GM23248 (cell line): ENCODE measurements around the gene RABGAP1L. TPM values are rescaled to one million over a fixed set of nuclear protein-coding genes. Genes with fewer than 3 reads are reported as not detected.

Experiments used
- DNase-seq: peaks from one replicate; pipeline ENCODE4 v3.0.0-alpha.2; 2015
- H2AFZ ChIP-seq: fragments of 200-600 bp; sonication (generic); 2 replicates; pipeline ENCODE4 v1.6.1; 2016; ENCODE audit warnings: antibody characterized with exemption
- H3F3A ChIP-seq: fragments of 200-600 bp; sonication (generic); 2 replicates; pipeline ENCODE4 v1.6.1; 2016; ENCODE audit warnings: mild to moderate bottlenecking, antibody characterized with exemption, mixed run types; ENCODE audit not compliant: insufficient read depth
- H3K27ac ChIP-seq: fragments of 200-600 bp; sonication (generic); 2 replicates; pipeline ENCODE4 v1.5.1; 2016; ENCODE audit warnings: mild to moderate bottlenecking
- H3K27me3 ChIP-seq: fragments of 200-600 bp; sonication (generic); replicated peaks from 2 replicates; pipeline ENCODE4 v1.6.1; 2016; ENCODE audit warnings: mild to moderate bottlenecking; ENCODE audit not compliant: insufficient read depth
- H3K36me3 ChIP-seq: fragments of 200-600 bp; sonication (generic); 2 replicates; pipeline ENCODE4 v1.6.1; 2016; ENCODE audit warnings: low read depth, mild to moderate bottlenecking
- H3K4me1 ChIP-seq: fragments of 200-600 bp; sonication (generic); 2 replicates; pipeline ENCODE4 v1.6.1; 2016; ENCODE audit warnings: mild to moderate bottlenecking; ENCODE audit not compliant: insufficient read depth
- H3K4me2 ChIP-seq: fragments of 200-600 bp; sonication (generic); one replicate; pipeline ENCODE4 v1.6.1; 2016; ENCODE audit warnings: mild to moderate bottlenecking; ENCODE audit not compliant: unreplicated experiment
- H3K4me3 ChIP-seq: fragments of 200-600 bp; sonication (generic); 2 replicates; pipeline ENCODE4 v1.5.1; 2016; ENCODE audit warnings: mild to moderate bottlenecking
- H3K79me2 ChIP-seq: fragments of 200-600 bp; sonication (generic); 2 replicates; pipeline ENCODE4 v1.6.1; 2016; ENCODE audit warnings: mild to moderate bottlenecking; ENCODE audit not compliant: insufficient read depth
- H3K9ac ChIP-seq: fragments of 200-600 bp; sonication (generic); 2 replicates; pipeline ENCODE4 v1.6.1; 2016; ENCODE audit warnings: mild to moderate bottlenecking
- H3K9me2 ChIP-seq: fragments of 200-600 bp; sonication (generic); 2 replicates; pipeline ENCODE4 v1.6.1; 2016; ENCODE audit warnings: mixed run types, mild to moderate bottlenecking, moderate library complexity; ENCODE audit not compliant: insufficient read depth
- H3K9me3 ChIP-seq: fragments of 200-600 bp; sonication (generic); one replicate; pipeline ENCODE4 v1.6.1; 2017; ENCODE audit warnings: low read depth
- H4K20me1 ChIP-seq: fragments of 200-600 bp; sonication (generic); 2 replicates; pipeline ENCODE4 v1.6.0; 2016; ENCODE audit not compliant: insufficient read depth
- EZH2 ChIP-seq: fragments of 200-600 bp; sonication (generic); IDR thresholded peaks from 2 replicates; pipeline ENCODE4 v1.6.1; 2018; ENCODE audit warnings: antibody characterized with exemption, mild to moderate bottlenecking; ENCODE audit not compliant: insufficient read depth, poor library complexity, severe bottlenecking
- EZH2phosphoT487 ChIP-seq: fragments of 200-600 bp; sonication (generic); IDR thresholded peaks from 2 replicates; pipeline ENCODE4 v1.6.1; 2018; ENCODE audit warnings: antibody characterized with exemption, moderate library complexity, mild to moderate bottlenecking, low read depth; ENCODE audit not compliant: insufficient read depth
- WGBS, 2 experiments: methylation state at CpG; one replicate each; pipeline ENCODE4 v1.1.6; 2015 to 2017; ENCODE audit warnings: low lambda C conversion rate in 2 of 2, low coverage in 1 of 2; ENCODE audit errors: missing lambda C conversion rate in 2 of 2; 5-methylcytosine and 5-hydroxymethylcytosine counted together
- in situ Hi-C: fragments of 300-500 bp; cut with MboI; formaldehyde crosslinking; loops from 2 replicates; pipeline ENCODE4 v1.15.0; 2020
- polyA plus RNA-seq: library from polyadenylated mRNA; unstranded; fragments of >200 nt; fragmentation: Nextera tagmentation; extraction: Ambion mirVana; gene quantifications from 2 replicates; pipeline ENCODE4 v1.2.1, GENCODE V29; 2016
- total RNA-seq: library from RNA; depleted of rRNA; stranded (reverse); fragments of >200 nt; shearing (Covaris generic); gene quantifications from 2 replicates; pipeline ENCODE4 v1.2.3, GENCODE V29; 2014

Gene RABGAP1L
- total and polyA plus RNA-seq, 2 experiments from 2014 or later = 13.7 to 21.6 TPM

DNA sequence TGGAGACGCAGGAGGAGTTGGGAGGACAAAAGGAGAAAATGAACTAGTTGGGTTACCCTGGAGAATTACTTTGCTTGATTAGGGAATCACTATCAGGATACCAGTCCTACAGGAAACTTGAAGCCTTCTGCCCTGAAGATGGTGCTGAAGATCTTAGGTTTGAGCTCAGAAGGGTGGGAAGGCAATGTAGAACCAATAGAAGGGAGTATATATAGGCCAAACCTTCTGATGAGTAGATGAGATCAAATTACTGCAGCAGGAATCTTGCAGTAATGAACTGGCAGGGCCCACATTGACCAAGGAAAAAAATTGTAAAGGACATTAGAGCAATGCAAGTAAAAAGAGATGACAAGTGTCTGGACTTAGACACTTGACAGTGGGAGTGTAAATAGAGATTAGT is 724.1 kb downstream of the RABGAP1L start:
- Histone ChIP-seq H3F3A (no peaks in the 10 kb centered on the region), H3K9me3 (no peaks in the 10 kb centered on the region), H3K4me3 (no peak overlapping the region), H3K36me3 (no peaks in the 10 kb centered on the region), H3K4me2 (no peak overlapping the region), H3K4me1 (no peaks in the 10 kb centered on the region), H3K27ac (no peak overlapping the region), H3K27me3 (no peaks in the 10 kb centered on the region), H3K9me2 (no peaks in the 10 kb centered on the region), H2AFZ (no peak overlapping the region), H3K9ac (no peak overlapping the region), H3K79me2 (no peaks in the 10 kb centered on the region), H4K20me1 (no peaks in the 10 kb centered on the region)
- in situ Hi-C loops = no loop called here
- no peak for TF ChIP-seq EZH2
- TF ChIP-seq EZH2phosphoT487 = no peak
- peak; percentile 23 for DNase-seq
- 97 to 100% methylated on average over 1 of the region's 1 CpG for WGBS, 2 experiments

DNA sequence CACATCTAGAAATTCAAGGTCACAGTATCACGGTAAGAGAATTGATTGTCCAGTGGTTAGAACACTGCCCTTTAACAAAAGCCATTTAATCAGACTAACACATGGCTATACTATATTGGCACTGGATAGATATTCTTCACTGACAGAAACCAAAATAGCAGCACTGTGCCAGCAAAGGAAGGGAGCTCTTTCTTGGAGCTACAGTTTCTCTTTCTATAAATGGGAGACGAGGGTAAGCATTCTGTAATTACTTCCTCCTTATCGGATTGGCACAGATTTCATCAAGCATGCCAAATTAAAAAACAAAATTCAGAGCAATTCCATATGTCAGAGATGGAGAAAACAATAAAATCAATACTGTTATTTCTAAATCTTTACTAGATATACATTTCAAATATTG is 724.7 kb downstream of the RABGAP1L start:
- DNase-seq = no peak
- no peaks in the 10 kb centered on the region for H3K36me3 ChIP-seq
- no peak overlapping the region for H3K4me2 ChIP-seq
- no peak overlapping the region for H2AFZ ChIP-seq
- H3K9me3 ChIP-seq = no peaks in the 10 kb centered on the region
- no peak overlapping the region for H3K4me3 ChIP-seq
- no peaks in the 10 kb centered on the region for H3F3A ChIP-seq
- no peaks in the 10 kb centered on the region for H3K9me2 ChIP-seq
- H3K4me1 ChIP-seq = no peaks in the 10 kb centered on the region
- TF ChIP-seq EZH2 = no peak
- TF ChIP-seq EZH2phosphoT487 = no peak
- in situ Hi-C loops = no loop called here
- H4K20me1 ChIP-seq = no peaks in the 10 kb centered on the region
- no peaks in the 10 kb centered on the region for H3K79me2 ChIP-seq
- H3K9ac ChIP-seq = no peak overlapping the region
- H3K27ac ChIP-seq = no peak overlapping the region
- 63 to 65% methylated on average over 3 of the region's 3 CpGs for WGBS, 2 experiments
- H3K27me3 ChIP-seq = no peaks in the 10 kb centered on the region

DNA sequence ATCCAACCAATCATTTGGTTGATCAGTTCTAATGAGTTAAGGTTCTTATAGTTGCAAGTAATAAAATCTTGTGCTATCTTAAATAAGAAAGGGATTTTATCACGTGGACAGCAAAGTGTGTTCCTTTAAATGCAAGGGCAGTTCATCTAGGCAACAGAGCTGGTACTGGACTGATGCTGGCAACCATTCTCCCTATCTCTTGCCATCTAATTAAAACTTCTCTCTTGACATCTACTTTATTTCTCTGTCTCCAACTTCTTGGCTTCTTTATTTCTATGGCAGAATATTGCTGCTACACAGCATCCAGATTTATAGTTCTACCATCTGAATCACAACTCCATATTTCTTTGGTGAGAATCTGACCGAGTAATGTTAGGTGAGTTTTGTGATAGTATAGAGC is 725.2 kb downstream of the RABGAP1L start:
- no peak overlapping the region for H2AFZ ChIP-seq
- H3K36me3 ChIP-seq = no peaks in the 10 kb centered on the region
- H4K20me1 ChIP-seq = no peaks in the 10 kb centered on the region
- no peaks in the 10 kb centered on the region for H3K79me2 ChIP-seq
- H3K4me3 ChIP-seq = no peak overlapping the region
- no peak for TF ChIP-seq EZH2phosphoT487
- TF ChIP-seq EZH2 = no peak
- no peak overlapping the region for H3K9ac ChIP-seq
- H3K4me1 ChIP-seq = no peaks in the 10 kb centered on the region
- no peaks in the 10 kb centered on the region for H3K9me3 ChIP-seq
- H3K4me2 ChIP-seq = no peak overlapping the region
- no peak for DNase-seq
- in situ Hi-C loops = no loop called here
- H3K27ac ChIP-seq = no peak overlapping the region
- no peaks in the 10 kb centered on the region for H3K27me3 ChIP-seq
- H3K9me2 ChIP-seq = no peaks in the 10 kb centered on the region
- 80 to 83% methylated on average over 2 of the region's 2 CpGs for WGBS, 2 experiments
- no peaks in the 10 kb centered on the region for H3F3A ChIP-seq

DNA sequence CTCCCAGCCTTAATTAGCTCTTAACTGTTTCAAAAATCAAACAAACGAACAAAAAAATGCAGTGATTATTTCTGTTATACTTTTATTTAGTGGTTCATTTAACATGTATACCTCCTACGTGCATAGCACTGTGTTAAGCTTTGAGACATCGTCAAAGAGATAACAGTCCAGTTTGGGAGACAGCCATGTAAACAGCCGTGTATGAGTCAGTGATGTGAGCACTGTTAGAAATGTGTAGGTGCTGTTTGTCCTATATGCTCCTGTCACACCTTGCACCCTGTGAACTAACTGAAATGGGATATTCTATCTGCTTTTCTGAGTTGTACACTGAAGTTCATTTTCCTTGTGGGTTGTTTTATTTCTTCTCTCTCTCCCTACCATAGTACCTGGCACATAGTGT is 730.7 kb downstream of the RABGAP1L start:
- Histone ChIP-seq H3K36me3 (no peaks in the 10 kb centered on the region), H3F3A (no peaks in the 10 kb centered on the region), H4K20me1 (no peaks in the 10 kb centered on the region), H3K4me3 (no peak overlapping the region), H3K9me3 (no peaks in the 10 kb centered on the region), H3K9ac (no peak overlapping the region), H3K27me3 (no peaks in the 10 kb centered on the region), H3K27ac (no peak overlapping the region), H3K79me2 (no peaks in the 10 kb centered on the region), H3K9me2 (no peaks in the 10 kb centered on the region), H3K4me1 (no peaks in the 10 kb centered on the region), H2AFZ (no peak overlapping the region), H3K4me2 (no peak overlapping the region)
- in situ Hi-C loops = no loop called here
- DNase-seq = no peak
- no peak for TF ChIP-seq EZH2phosphoT487
- TF ChIP-seq EZH2 = no peak
- WGBS, 2 experiments = 52 to 59% methylated on average over 4 of the region's 4 CpGs

- H3K9ac ChIP-seq = no peak overlapping the region
- no peaks in the 10 kb centered on the region for H3K27me3 ChIP-seq
- no peaks in the 10 kb centered on the region for H3K36me3 ChIP-seq
- no peaks in the 10 kb centered on the region for H3K79me2 ChIP-seq
- DNase-seq = no peak
- H3K4me3 ChIP-seq = no peak overlapping the region
- no peak overlapping the region for H3K27ac ChIP-seq
- no peak overlapping the region for H2AFZ ChIP-seq
- 95 to 96% methylated on average over 14 to 15 of the region's 15 CpGs for WGBS, 2 experiments
- in situ Hi-C loops = no loop called here
- no peaks in the 10 kb centered on the region for H4K20me1 ChIP-seq
- H3K9me2 ChIP-seq = no peaks in the 10 kb centered on the region
- H3K4me2 ChIP-seq = no peak overlapping the region
- H3K4me1 ChIP-seq = no peaks in the 10 kb centered on the region
- no peaks in the 10 kb centered on the region for H3K9me3 ChIP-seq
- H3F3A ChIP-seq = no peaks in the 10 kb centered on the region
- no peak for TF ChIP-seq EZH2
- TF ChIP-seq EZH2phosphoT487 = no peak
Measured at GRCh38 chr1:174892016-174892415, 732.7 kb downstream of the RABGAP1L start.
